Mesothelial cell of epicardium (in vitro differentiated cells): ENCODE results near the gene OR10X1. TPM values are rescaled to one million over a fixed set of nuclear protein-coding genes. Genes with fewer than 3 reads are reported as not detected.
A peak's percentile ranks its signal among the peaks of the same experiment; 100 is the strongest.

Source experiments
- DNase-seq, 2 experiments: peaks; one replicate each; pipeline ENCODE4 v3.0.0; 2021; ENCODE audit warnings: low spot score in 2 of 2; ENCODE audit not compliant: unreplicated experiment in 2 of 2
- H3K27ac Mint-ChIP-seq: 2 replicates; pipeline ENCODE4 v1.8.0; 2021; ENCODE audit warnings: mixed read lengths
- H3K27me3 Mint-ChIP-seq: 2 replicates; pipeline ENCODE4 v1.8.0; 2021; ENCODE audit warnings: low read depth, mixed read lengths
- H3K36me3 Mint-ChIP-seq: 2 replicates; pipeline ENCODE4 v1.8.0; 2021; ENCODE audit warnings: mixed read lengths
- H3K4me1 Mint-ChIP-seq: 2 replicates; pipeline ENCODE4 v1.8.0; 2021; ENCODE audit warnings: mixed read lengths
- H3K4me3 Mint-ChIP-seq: 2 replicates; pipeline ENCODE4 v1.8.0; 2021; ENCODE audit warnings: mild to moderate bottlenecking, moderate library complexity, mixed read lengths
- H3K9me3 Mint-ChIP-seq: 2 replicates; pipeline ENCODE4 v1.8.0; 2021; ENCODE audit warnings: mixed read lengths
- total RNA-seq: library from RNA; stranded (reverse); gene quantifications from 3 replicates; pipeline ENCODE4 v1.2.1, GENCODE V29; 2021
- TF ChIP-seq, protein P1 (sequence below): fragments of 200-600 bp; sonication (generic); IDR thresholded peaks from one replicate; pipeline ENCODE4 v1.5.0; 2021; ENCODE audit warnings: antibody characterized with exemption; ENCODE audit not compliant: unreplicated experiment

OR10X1 gene
- total RNA-seq, 1 donor from 2014 or later: not detected

DNA sequence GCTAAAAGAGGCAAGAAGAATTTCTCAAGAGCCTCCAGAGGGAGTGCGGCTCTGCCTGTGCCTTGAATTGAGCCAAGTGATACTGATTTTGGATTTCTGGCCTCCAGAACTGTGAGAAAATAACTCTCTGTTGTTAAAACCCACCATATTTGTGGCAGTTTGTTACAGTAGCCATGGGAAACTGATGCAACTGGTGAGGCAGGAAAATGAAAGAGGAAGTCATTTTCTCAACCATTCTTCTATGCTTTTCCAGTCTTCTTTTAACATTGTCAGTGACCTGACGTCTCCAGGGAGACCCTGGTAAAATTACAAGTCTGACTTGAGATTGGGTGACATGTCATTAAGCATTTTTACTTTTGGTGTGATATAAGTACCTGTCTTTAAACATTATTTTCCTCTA, 15.1 kb downstream of the OR10X1 start:
- H3K9me3 Mint-ChIP-seq: peaks cover 11% of the 10 kb centered on the region
- TF ChIP-seq, protein P1, sequence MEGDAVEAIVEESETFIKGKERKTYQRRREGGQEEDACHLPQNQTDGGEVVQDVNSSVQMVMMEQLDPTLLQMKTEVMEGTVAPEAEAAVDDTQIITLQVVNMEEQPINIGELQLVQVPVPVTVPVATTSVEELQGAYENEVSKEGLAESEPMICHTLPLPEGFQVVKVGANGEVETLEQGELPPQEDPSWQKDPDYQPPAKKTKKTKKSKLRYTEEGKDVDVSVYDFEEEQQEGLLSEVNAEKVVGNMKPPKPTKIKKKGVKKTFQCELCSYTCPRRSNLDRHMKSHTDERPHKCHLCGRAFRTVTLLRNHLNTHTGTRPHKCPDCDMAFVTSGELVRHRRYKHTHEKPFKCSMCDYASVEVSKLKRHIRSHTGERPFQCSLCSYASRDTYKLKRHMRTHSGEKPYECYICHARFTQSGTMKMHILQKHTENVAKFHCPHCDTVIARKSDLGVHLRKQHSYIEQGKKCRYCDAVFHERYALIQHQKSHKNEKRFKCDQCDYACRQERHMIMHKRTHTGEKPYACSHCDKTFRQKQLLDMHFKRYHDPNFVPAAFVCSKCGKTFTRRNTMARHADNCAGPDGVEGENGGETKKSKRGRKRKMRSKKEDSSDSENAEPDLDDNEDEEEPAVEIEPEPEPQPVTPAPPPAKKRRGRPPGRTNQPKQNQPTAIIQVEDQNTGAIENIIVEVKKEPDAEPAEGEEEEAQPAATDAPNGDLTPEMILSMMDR: no peak
- DNase-seq: no peak
- H3K4me1 Mint-ChIP-seq: peaks cover 3% of the 10 kb centered on the region
- H3K4me3 Mint-ChIP-seq: no peak overlapping the region
- no peak overlapping the region for H3K27ac Mint-ChIP-seq
- no peaks in the 10 kb centered on the region for H3K36me3 Mint-ChIP-seq
- peaks cover 2% of the 10 kb centered on the region for H3K27me3 Mint-ChIP-seq

- H3K36me3 Mint-ChIP-seq: no peaks in the 10 kb centered on the region
- peaks cover 11% of the 10 kb centered on the region for H3K9me3 Mint-ChIP-seq
- DNase-seq: no peak
- TF ChIP-seq, protein P1: no peak
- no peak overlapping the region for H3K4me3 Mint-ChIP-seq
- H3K27ac Mint-ChIP-seq: peak overlapping the region; percentile 13
- peaks cover 3% of the 10 kb centered on the region for H3K4me1 Mint-ChIP-seq
- H3K27me3 Mint-ChIP-seq: peaks cover 2% of the 10 kb centered on the region
These were observed 15.8 kb downstream of the OR10X1 start for GRCh38 chr1:158563853-158564252.

- peak overlapping the region; percentile 21 for H3K27ac Mint-ChIP-seq
- H3K4me3 Mint-ChIP-seq: no peak overlapping the region
- H3K27me3 Mint-ChIP-seq: no peaks in the 10 kb centered on the region
- no peaks in the 10 kb centered on the region for H3K36me3 Mint-ChIP-seq
- no peak for DNase-seq
- TF ChIP-seq, protein P1: no peak
- H3K4me1 Mint-ChIP-seq: peaks cover 3% of the 10 kb centered on the region
- peaks cover 3% of the 10 kb centered on the region for H3K9me3 Mint-ChIP-seq
These were observed 20.0 kb downstream of the OR10X1 start for GRCh38 chr1:158559696-158560095.

- Mint-ChIP-seq H3K9me3 (no peaks in the 10 kb centered on the region), H3K4me3 (no peak within 1 kb of the TSS), H3K36me3 (no peaks in the 10 kb centered on the region), H3K27me3 (peaks cover 3% of the 10 kb centered on the region), H3K27ac (no peak within 1 kb of the TSS), H3K4me1 (peaks cover under 1% of the 10 kb centered on the region)
- TF ChIP-seq, protein P1: no peak
- no peak for DNase-seq
These were observed 25.3 kb downstream of the OR10X1 start, which contains the start of gene OR6Y1 for GRCh38 chr1:158554352-158554751. TSS of gene OR6Y1 (minus strand) at chr1:158554405. CDS start at chr1:158548105, 6,300 bp downstream.

GRCh38 chr1:158552296-158552695, 27.4 kb downstream of the OR10X1 start:
- Mint-ChIP-seq H3K4me1 (peaks cover 5% of the 10 kb centered on the region), H3K9me3 (no peaks in the 10 kb centered on the region), H3K27me3 (peaks cover 3% of the 10 kb centered on the region), H3K36me3 (no peaks in the 10 kb centered on the region), H3K4me3 (no peak overlapping the region), H3K27ac (no peak overlapping the region)
- TF ChIP-seq, protein P1: no peak
- DNase-seq: no peak

DNA sequence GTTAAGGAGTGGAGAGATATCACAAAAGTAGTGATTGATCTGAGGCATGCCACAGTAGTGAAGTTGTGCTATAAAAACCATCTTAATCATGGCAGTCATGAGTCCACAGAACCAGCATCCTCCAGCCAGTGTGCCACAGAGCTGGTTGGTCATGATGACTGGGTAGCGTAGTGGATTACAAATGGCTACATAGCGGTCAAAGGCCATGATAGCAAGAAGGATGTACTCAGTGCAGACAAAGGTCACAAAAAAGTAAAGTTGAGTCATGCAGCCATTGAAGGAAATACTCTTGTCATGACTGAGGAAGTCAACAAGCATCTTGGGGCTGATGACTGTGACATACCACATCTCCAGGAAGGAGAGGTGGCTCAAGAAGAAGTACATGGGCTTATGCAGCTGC, 32.2 kb downstream of the OR10X1 start:
- Mint-ChIP-seq H3K27ac (no peak overlapping the region), H3K27me3 (no peaks in the 10 kb centered on the region), H3K36me3 (no peaks in the 10 kb centered on the region), H3K4me3 (no peak overlapping the region), H3K4me1 (peaks cover 7% of the 10 kb centered on the region), H3K9me3 (no peaks in the 10 kb centered on the region)
- TF ChIP-seq, protein P1: no peak
- no peak for DNase-seq
